Esophagus squamous epithelium (tissue), 4 donors: ENCODE measurements around the gene DACT3.
A peak's percentile ranks its signal among the peaks of the same experiment; 100 is the strongest.

Source experiments
- CTCF ChIP-seq, 6 experiments: fragments of 450-650 bp in 4 of 6; fragments of 200-600 bp in 2 of 6; sonication (generic) in 2 of 6; IDR thresholded peaks; one replicate each; pipeline ENCODE4 v1.5.1; 2016 to 2019; ENCODE audit warnings: antibody characterized with exemption in 6 of 6, mild to moderate bottlenecking in 4 of 6, moderate library complexity in 4 of 6
- POLR2A ChIP-seq, 4 donors: fragments of 450-650 bp; IDR thresholded peaks; one replicate each; pipeline ENCODE4 v1.6.1; 2017; ENCODE audit warnings: antibody characterized with exemption in 4 of 4, mild to moderate bottlenecking in 4 of 4, moderate library complexity in 3 of 4

GRCh38 chr19:46624958-46625661, 35.9 kb downstream of the DACT3 start, which contains the start of gene PTGIR:
- TF ChIP-seq CTCF (IDR thresholded peaks at IDR 0.05) (no peak), POLR2A (IDR thresholded peaks at IDR 0.05) (peak in 2 of 4 donors; percentile 10 to 21)
